ENCODE results near the gene ATAD5.

- no peak for TF ChIP-seq CTCF (IDR thresholded peaks at IDR 0.05)
- TF ChIP-seq NR2C2 (CRISPR knock-in tag; IDR thresholded peaks at IDR 0.05): no peak
- no peak for TF ChIP-seq MXD4 (CRISPR knock-in tag; IDR thresholded peaks at IDR 0.05; ENCODE audit: borderline replicate concordance)
- no peak for TF ChIP-seq MAX (CRISPR knock-in tag; IDR thresholded peaks at IDR 0.05)
- TF ChIP-seq NR3C1 (CRISPR knock-in tag; conservative IDR thresholded peaks at IDR 0.05; ENCODE audit: low read depth): no peak
- TF ChIP-seq ATF2 (CRISPR knock-in tag; IDR thresholded peaks at IDR 0.05; ENCODE audit: borderline replicate concordance, low read depth): no peak
Measured at GRCh38 chr17:30942308-30943079, 110.7 kb downstream of the ATAD5 start.
